Measurements from ENCODE around the gene LIM2. TPM values are rescaled to one million over a fixed set of nuclear protein-coding genes. Genes with fewer than 3 reads are reported as not detected.
"Not testable (repeated sequence)": the region's sequence is repeated elsewhere in the genome, so short reads cannot be mapped to it uniquely, and the experiment has no call there.

LIM2 gene
- total and polyA plus RNA-seq, 9 of the 15 experiments (the other 6 are each of a cell fraction or from before 2014, with no cell fraction given) = 0.07 to 0.45 (median 0.18) TPM; not detected in 4

GRCh38 chr19:51397453-51397852 is 9.7 kb upstream of the LIM2 start:
- WGBS (ENCODE audit: insufficient coverage, low coverage, missing lambda C conversion rate) = 69% methylated on average over 9 of the region's 9 CpGs
- H4K20me1 ChIP-seq (replicated peaks; ENCODE audit: control insufficient read depth, insufficient read depth, low read length); H3K9me3 ChIP-seq (replicated peaks; ENCODE audit: control insufficient read depth, insufficient read depth, low read depth, low read length); in situ Hi-C loops (cut with MboI); H3K4me3 ChIP-seq; BruUV-seq (replicated peaks); H3K36me3 ChIP-seq (ENCODE audit: control insufficient read depth, insufficient read depth, low read length); intact Hi-C loops (cut with micrococcal nuclease); H3K4me2 ChIP-seq (ENCODE audit: insufficient read depth, low read length); H2AFZ ChIP-seq (ENCODE audit: low read depth, low read length); H3K27me3 ChIP-seq (ENCODE audit: control insufficient read depth in 2 of 2, insufficient read depth in 2 of 2, low read length in 2 of 2); DNase-seq (ENCODE audit: extremely low read depth in 1 of 4, low spot score in 3 of 4); H3K9me1 ChIP-seq (ENCODE audit: control insufficient read depth, insufficient read depth, low read length); H3K9ac ChIP-seq (ENCODE audit: insufficient read depth in 1 of 2, low read depth in 2 of 2, low read length in 2 of 2); FAIRE-seq; ATAC-seq; TF ChIP-seq PBX2 (CRISPR knock-in tag; IDR thresholded peaks at IDR 0.05; ENCODE audit: low read depth); ATF1 (CRISPR knock-in tag; IDR thresholded peaks at IDR 0.05): not testable (repeated sequence)
- Histone ChIP-seq H3K27ac (ENCODE audit: extremely low read depth, low read depth, low read length) (0 out of 3 replicates have a peak overlapping the region, but pooled peaks have one; percentile 0), H3K79me2 (ENCODE audit: control insufficient read depth, insufficient read depth, low read length) (peaks cover 18% of the 10 kb centered on the region; the same call in 2 of the 3 replicates), H3K4me1 (replicated peaks in 1 of 2; ENCODE audit: control insufficient read depth in 2 of 2, insufficient read depth in 2 of 2, low read length in 2 of 2) (peaks cover 14 to 19% of the 10 kb centered on the region in 2 experiments; a peak in 4 of 5 replicates)
- TF ChIP-seq PBX2 (tag; conservative IDR thresholded peaks at IDR 0.05; ENCODE audit: low read depth) (peak; percentile 75), NCOR1 (IDR thresholded peaks at IDR 0.05) (0 out of 2 replicates have a peak, but pooled peaks have one; percentile 21), SMAD4 (CRISPR knock-in tag; conservative IDR thresholded peaks at IDR 0.05) (peak; percentile 77), CBFA2T3 (IDR thresholded peaks at IDR 0.05) (peak; percentile 61), ARID1B (IDR thresholded peaks at IDR 0.05) (peak; percentile 30; the same call in 1 of the 2 replicates), MEIS2 (IDR thresholded peaks at IDR 0.05; ENCODE audit: partially characterized antibody) (peak; percentile 83), PKNOX1 (IDR thresholded peaks at IDR 0.05) (peak; percentile 84), ATF1 (tag; IDR thresholded peaks at IDR 0.05) (0 out of 2 replicates have a peak, but pooled peaks have one; percentile 5), TAL1 (IDR thresholded peaks at IDR 0.05) (0 out of 2 replicates have a peak, but pooled peaks have one; percentile 21), TCF3 (CRISPR knock-in tag; IDR thresholded peaks at IDR 0.05) (peak; percentile 63)
- POLR2A ChIA-PET = interaction anchor here (2.9 kb wide), 1 partner anchor 11 kb away, joined by 14 read pairs; no protein-coding TSS in a partner anchor
- CTCF ChIA-PET (ENCODE audit: low intra/inter-chr PET ratio) = interaction anchor here (1.2 kb wide), 1 partner anchor 118 kb away, joined by 4 read pairs; no protein-coding TSS in a partner anchor
